Muscle layer of duodenum (tissue), 2 donors: Measurements from ENCODE around the gene APOL2.
A peak's percentile ranks its signal among the peaks of the same experiment; 100 is the strongest.
"Not testable (repeated sequence)": the region's sequence is repeated elsewhere in the genome, so short reads cannot be mapped to it uniquely, and the experiment has no call there.

Source experiments
- H3K27ac ChIP-seq: one replicate; pipeline ENCODE4 v1.7.0; 2013; ENCODE audit warnings: mild to moderate bottlenecking, low read length
- H3K27me3 ChIP-seq: one replicate; pipeline ENCODE4 v1.7.0; 2013; ENCODE audit warnings: low read depth, mild to moderate bottlenecking, control low read depth, low read length
- H3K36me3 ChIP-seq, 2 donors: one replicate each; pipeline ENCODE4 v1.7.0; 2013; ENCODE audit warnings: low read length in 2 of 2, control low read depth in 1 of 2, mild to moderate bottlenecking in 1 of 2; ENCODE audit not compliant: insufficient read depth in 2 of 2, control insufficient read depth in 1 of 2
- H3K4me1 ChIP-seq, 2 donors: one replicate each; pipeline ENCODE4 v1.7.0; 2013; ENCODE audit warnings: low read length in 2 of 2, mild to moderate bottlenecking in 2 of 2, control low read depth in 1 of 2, moderate library complexity in 1 of 2; ENCODE audit not compliant: insufficient read depth in 2 of 2, control insufficient read depth in 1 of 2
- H3K4me3 ChIP-seq, 2 donors: one replicate each; pipeline ENCODE4 v1.7.0; 2013; ENCODE audit warnings: low read length in 2 of 2, low read depth in 1 of 2, mild to moderate bottlenecking in 1 of 2
- H3K9me3 ChIP-seq, 2 donors: one replicate each; pipeline ENCODE4 v1.7.0; 2013; ENCODE audit warnings: low read length in 2 of 2, control low read depth in 1 of 2, mild to moderate bottlenecking in 1 of 2; ENCODE audit not compliant: control insufficient read depth in 1 of 2
- donor health status: healthy.

Gene APOL2

DNA sequence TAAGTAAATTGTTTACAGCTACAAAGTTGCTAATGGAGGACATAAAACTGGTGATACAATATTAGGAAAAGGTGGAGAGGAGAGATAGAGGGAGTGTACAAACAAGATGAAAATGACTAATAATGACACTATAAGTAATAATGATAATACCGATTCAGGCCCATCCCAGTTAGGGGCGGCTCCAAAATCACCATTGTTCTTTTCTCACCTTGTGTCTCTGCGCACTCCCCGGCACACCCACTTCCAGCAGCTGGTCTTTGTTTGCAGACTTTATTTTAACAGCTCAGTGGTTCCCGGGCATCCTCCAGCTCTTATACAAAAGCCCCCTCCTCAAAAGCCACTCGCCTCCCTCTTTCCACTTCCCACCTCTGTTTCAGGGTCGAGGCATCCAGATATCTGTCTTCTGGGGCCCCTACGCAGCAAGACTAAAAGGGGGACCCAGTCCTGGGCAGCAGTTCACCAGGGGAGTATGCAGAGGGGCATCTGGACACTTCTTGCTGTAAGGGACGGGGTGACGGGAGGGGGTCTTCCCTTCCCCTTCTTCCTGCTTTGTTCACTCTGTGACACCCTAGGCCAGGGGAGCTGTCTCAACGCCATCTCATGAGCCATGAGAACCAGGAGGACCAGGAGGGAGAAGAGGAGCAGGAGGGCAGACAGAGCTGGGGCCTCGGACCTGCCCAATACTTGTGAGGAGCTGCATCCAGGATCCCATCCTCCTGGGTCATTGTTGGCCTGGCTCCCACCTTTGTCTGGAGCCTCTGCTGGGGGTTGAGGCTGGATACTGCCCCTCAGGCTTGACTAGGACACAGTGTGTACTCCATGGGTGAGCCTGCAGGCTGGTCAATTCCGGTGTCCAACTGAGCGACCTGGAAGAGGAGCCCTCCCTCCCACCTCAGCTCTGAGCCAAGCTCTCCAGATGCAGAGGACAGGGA lies 2.7 kb downstream of the APOL2 start:
- Histone ChIP-seq H3K9me3 (no peaks in the 10 kb centered on the region), H3K36me3 (peaks cover 12 to 14% of the 10 kb centered on the region in 2 donors), H3K27ac (peak overlapping the region; percentile 16), H3K4me3 (peak overlapping the region; percentile 66 to 75), H3K27me3 (no peaks in the 10 kb centered on the region), H3K4me1 (peaks cover 15 to 31% of the 10 kb centered on the region in 2 donors)

DNA sequence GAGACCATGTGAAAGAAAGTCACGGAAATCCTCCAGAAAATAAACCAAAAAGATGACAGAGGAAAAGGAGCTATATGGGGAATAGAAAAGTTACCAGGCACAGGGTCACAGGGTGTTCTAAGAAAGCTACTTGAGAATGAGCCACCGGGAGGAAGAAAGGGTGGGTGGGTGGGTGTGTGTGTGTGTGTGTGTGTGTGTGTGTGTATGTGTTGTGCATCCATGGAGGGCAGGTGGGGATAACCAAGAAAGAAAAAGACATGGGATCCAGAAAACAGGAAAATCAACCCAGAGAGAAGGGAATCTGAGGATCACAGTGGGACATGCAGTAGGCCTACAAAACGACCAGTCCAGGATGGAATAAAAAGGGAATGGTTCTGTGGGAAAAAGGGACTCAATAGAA lies 3.7 kb downstream of the APOL2 start:
- peaks cover 21 to 24% of the 10 kb centered on the region in 2 donors for H3K36me3 ChIP-seq
- peaks cover 15 to 31% of the 10 kb centered on the region in 2 donors for H3K4me1 ChIP-seq
- no peaks in the 10 kb centered on the region for H3K27me3 ChIP-seq
- no peaks in the 10 kb centered on the region for H3K9me3 ChIP-seq
- H3K27ac ChIP-seq, result no peak overlapping the region
- H3K4me3 ChIP-seq, result peak overlapping the region in 1 of 2 donors; percentile 2

DNA sequence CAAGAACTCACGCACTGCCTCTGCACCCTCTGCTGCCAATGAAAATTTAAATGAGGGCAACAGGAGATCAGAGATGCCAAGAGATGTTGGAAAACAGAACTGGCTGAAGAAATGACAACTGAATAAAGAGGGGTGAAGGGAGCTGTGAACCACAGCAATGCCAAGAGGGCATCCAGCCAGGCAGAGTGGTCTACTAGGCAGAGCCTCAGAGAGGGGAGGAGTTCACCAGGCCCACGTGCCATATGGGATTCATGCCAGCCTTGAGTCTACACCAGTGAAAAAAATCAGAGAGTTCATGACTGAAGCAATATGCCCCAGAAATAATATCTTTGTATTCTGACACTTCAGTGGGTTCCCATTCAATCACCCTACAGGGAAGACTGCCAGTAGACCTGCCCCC lies 4.4 kb downstream of the APOL2 start:
- Histone ChIP-seq H3K4me3 (no peak overlapping the region), H3K27ac (no peak overlapping the region), H3K36me3 (peaks cover 28 to 29% of the 10 kb centered on the region in 2 donors), H3K4me1 (peaks cover 15 to 30% of the 10 kb centered on the region in 2 donors), H3K27me3 (no peaks in the 10 kb centered on the region), H3K9me3 (no peaks in the 10 kb centered on the region)

DNA sequence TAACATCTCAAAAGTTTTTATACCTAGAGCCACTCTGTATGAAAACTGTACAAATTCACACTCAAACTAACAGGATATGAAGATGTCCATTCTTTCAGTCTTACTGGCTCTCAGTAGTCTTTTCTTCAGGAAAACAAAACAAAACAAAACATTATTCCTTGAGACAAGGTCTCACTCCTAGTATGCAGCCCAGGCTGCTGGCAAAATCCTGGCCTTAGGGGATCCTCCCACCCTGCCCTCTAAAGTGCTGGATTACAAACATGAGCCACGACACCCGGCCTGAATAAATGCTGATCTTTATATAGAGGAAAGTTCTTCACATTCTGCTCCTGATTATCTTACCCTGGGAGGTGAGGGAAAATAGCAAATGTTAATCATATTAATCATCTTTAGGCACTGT lies 5.1 kb downstream of the APOL2 start:
- Histone ChIP-seq H3K27me3 (no peaks in the 10 kb centered on the region), H3K27ac (no peak overlapping the region), H3K4me1 (peaks cover 15 to 26% of the 10 kb centered on the region in 2 donors), H3K9me3 (no peaks in the 10 kb centered on the region), H3K36me3 (peaks cover 32 to 34% of the 10 kb centered on the region in 2 donors), H3K4me3 (no peak overlapping the region)

DNA sequence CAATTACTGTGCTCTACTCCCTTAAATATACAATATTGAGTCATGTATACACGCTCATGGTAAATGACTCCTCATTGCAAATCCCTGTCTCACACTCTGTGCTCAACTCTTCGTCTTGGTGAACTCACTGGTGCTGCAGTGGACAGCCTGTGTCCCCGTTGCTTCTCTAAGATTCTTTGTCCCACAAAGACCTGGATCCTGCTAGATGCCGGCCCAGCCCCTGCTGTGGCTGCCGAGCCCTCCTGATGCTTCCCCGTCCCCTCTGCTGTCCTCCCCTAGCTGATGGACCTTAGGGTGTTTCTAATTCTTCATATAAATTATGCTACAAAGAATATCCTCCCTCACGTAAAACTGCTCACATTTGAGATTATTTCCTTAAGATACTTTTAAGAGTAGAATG lies 5.5 kb downstream of the APOL2 start:
- Histone ChIP-seq H3K9me3 (no peaks in the 10 kb centered on the region), H3K36me3 (peaks cover 32 to 38% of the 10 kb centered on the region in 2 donors), H3K4me3 (no peak overlapping the region), H3K4me1 (peaks cover 15 to 26% of the 10 kb centered on the region in 2 donors), H3K27me3 (no peaks in the 10 kb centered on the region), H3K27ac (no peak overlapping the region)

DNA sequence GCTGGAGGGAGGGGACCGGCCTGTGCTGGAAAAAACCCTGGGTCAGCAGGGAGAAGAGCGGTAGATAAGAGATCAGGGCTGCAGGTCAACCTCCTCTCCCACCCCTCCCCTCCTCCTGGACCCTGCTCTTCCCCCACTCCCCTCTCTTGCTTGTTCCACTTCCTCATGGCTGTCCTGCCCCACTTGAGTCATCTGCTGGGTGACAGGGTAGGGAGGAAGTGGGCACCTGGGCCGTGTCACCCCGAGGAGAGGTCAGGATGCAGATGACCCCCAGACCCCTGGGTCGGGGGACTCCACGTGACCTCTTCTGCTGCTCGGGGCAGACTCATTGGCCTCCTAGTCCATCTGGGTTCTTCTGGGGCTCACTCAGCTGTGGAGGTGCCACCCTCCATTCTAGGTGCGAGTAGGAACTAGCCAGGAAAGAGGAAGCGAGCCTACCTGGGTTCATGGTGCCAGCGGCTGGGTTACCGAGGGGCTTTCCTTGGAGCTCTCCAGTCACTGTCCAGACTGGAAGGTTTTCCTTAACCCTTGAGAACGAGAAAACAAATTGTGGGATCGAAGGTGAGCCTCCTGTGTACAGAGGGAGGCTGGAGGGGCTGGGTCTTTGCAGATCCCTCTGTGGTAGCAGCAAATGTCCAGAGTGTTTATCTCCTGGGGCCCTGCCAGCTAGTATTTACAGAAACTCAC lies 6.5 kb downstream of the APOL2 start:
- H3K27ac ChIP-seq, result no peak overlapping the region
- H3K9me3 ChIP-seq, result no peaks in the 10 kb centered on the region
- H3K4me1 ChIP-seq, result peaks cover 12 to 18% of the 10 kb centered on the region in 2 donors
- no peaks in the 10 kb centered on the region for H3K27me3 ChIP-seq
- peaks cover 37 to 47% of the 10 kb centered on the region in 2 donors for H3K36me3 ChIP-seq
- no peak overlapping the region for H3K4me3 ChIP-seq

DNA sequence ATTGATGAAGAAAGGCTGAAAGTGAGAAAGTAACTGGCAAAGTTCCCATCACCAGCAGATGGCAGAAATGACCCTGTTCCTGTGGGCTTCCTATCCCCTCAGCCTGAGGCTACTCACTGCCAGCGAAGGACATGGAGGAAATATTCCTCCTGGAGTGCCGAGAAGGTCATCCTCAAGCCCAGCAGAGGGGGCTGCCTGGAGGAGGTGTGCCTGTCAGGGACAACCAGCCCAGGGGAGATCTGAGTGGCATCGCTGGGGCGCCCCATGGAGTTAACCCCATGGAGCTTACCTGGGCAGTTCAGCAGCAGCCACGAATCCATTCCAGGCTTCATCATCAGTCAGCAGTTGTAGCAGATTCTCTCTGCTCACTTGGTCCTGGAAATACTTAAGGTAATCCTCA lies 8.3 kb downstream of the APOL2 start:
- peaks cover 37 to 54% of the 10 kb centered on the region in 2 donors for H3K36me3 ChIP-seq
- H3K4me3 ChIP-seq, H3K9me3 ChIP-seq, H3K27ac ChIP-seq, H3K27me3 ChIP-seq, H3K4me1 ChIP-seq: not testable (repeated sequence)

DNA sequence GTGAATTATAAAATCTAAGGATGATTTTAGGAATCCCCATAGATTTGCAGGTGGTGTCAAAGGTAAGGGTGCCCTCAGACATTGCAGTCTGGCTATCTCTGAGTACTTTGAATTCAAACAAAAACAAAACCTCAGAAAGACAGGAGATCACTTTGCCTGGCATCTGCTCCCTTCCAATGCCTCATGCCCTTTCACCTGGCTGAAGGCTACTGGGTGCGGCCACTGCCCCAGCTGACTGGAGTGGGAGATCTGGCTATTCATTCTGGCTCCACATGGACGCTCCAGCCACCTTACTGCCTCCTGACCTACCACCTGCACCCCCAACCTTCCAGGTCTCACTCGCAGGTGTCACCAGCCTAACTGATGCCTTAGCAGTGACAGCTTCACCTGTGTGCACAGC lies 9.7 kb downstream of the APOL2 start:
- H3K27ac ChIP-seq, result not testable (repeated sequence)

DNA sequence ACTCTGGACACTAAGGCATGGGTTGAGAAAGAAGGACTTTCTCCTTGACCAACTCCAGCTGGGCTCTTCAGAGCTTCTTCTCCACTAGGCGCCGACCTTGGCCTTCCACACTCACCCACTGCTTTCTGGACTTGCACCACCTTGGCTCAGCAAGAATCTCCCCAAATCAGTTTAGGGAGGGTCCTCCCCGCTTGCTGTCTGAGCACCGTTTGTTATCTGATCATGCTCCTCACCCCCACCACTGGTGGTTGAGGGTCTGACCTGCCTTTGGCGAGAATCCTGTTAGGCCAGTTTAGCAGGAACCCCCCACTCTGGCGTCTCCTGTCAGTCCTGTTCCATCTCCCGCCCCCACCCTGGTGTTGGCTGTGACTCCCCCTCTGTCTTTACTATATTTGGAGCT lies 10.4 kb downstream of the APOL2 start:
- H3K27me3 ChIP-seq, result no peaks in the 10 kb centered on the region
- no peak overlapping the region for H3K4me3 ChIP-seq
- H3K36me3 ChIP-seq, result peaks cover 37 to 54% of the 10 kb centered on the region in 2 donors
- H3K9me3 ChIP-seq, result no peaks in the 10 kb centered on the region
- H3K4me1 ChIP-seq, result no peaks in the 10 kb centered on the region
- H3K27ac ChIP-seq, result no peak overlapping the region

More for the DNA sequence above, 9.7 kb downstream of the APOL2 start:
- not testable (repeated sequence) for H3K4me1 ChIP-seq, H3K4me3 ChIP-seq, H3K9me3 ChIP-seq, H3K27me3 ChIP-seq
- peaks cover 37 to 54% of the 10 kb centered on the region in 2 donors for H3K36me3 ChIP-seq

DNA sequence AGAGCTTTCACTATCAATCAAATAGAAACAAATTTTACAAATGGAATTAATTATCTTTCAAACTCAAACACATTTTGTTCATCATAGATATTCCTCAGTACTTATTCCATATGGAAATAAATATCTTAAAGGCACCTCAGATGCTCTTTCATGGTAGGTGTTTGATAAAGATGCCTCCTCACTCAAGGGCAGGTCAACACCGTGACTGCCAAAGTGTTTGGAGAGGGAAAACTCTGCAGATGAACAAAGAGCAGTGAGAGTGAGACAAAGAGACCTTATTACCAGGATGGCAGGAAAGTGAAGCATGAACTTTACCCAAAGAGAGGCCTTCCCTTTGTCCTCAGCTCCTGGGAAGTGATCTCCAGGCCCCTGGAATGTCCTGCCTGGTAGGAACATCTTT lies 11.0 kb downstream of the APOL2 start:
- H3K27me3 ChIP-seq, H3K27ac ChIP-seq, H3K4me3 ChIP-seq, H3K4me1 ChIP-seq, H3K9me3 ChIP-seq: not testable (repeated sequence)
- H3K36me3 ChIP-seq, result peaks cover 37 to 54% of the 10 kb centered on the region in 2 donors

DNA sequence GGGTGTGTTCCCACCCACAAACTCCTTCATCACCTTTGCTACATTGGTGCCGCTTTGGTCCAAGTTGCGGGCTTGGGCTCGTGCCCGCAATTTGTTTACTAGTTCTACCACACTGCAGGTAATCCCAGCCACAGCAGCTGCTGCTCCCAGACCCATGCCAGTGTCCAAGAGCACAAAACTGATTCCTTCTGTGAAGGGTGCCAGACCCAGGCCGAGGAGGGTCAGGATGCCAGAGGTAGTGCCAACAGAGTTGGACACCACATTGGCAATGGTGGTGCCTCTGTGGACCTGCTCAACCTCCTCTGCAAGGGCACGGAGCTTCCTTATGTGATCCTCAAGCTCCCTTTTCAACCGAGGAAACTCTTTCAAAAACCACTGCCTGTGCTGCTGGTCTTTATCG lies 11.5 kb downstream of the APOL2 start:
- Histone ChIP-seq H3K4me1 (no peaks in the 10 kb centered on the region), H3K9me3 (no peaks in the 10 kb centered on the region), H3K36me3 (peaks cover 34 to 51% of the 10 kb centered on the region in 2 donors), H3K27me3 (no peaks in the 10 kb centered on the region), H3K27ac (no peak overlapping the region), H3K4me3 (no peak overlapping the region)
